ENCODE results near the gene PLVAP. TPM values are rescaled to one million over a fixed set of nuclear protein-coding genes. Genes with fewer than 3 reads are reported as not detected.

The PLVAP gene
- total and polyA plus RNA-seq, 9 of the 15 experiments (the other 6 are each of a cell fraction or from before 2014, with no cell fraction given), result 0.09 to 0.84 (median 0.51) TPM; not detected in 4

DNA sequence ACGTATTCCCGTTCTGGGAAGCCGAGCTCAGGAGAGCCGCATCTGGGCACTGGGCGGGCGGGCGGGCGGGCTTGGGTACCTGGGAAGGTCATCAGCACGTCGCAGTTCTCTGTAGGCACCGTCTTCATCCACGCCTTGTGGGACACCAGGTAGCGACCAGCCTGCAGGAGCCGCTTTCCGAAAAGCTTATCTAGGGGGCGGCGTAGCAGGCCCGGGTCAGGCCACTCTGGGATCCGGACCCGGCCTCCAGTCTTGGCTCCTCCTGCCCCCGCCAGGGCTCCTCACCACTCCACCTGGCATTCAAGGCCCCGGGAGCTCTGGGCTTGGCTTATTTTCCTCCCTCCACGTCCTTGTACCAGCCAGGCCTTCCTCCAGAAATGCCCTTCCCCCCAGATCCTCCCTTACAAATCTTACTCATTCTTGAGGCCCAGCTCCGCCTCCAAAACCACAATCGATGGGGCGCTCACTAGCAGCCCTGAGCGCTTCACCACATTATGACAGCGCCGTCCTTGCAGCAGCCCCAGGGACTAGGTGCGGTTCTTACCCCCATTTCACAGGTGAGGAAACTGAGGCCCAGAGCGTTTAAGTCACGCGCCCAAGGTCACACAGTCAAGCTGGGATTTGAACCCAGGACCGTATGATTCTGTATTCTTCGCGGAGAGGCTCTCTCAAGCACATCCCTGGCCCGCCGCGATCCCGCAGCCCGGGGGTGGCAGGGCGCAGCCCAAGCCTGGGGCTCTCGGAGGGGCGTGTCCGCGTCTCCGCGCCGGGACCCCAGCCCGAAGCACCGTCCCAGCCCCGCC, 43.3 kb downstream of the PLVAP start (continued):
- TF ChIP-seq NCOR1 (IDR thresholded peaks at IDR 0.05), result no peak
- no peak for TF ChIP-seq RBM14 (IDR thresholded peaks at IDR 0.05; ENCODE audit: borderline replicate concordance, insufficient read depth, low read depth, low read length)
- TF ChIP-seq ERF (CRISPR knock-in tag; IDR thresholded peaks at IDR 0.05), result 0 out of 2 replicates have a peak, but pooled peaks have one; percentile 35
- TF ChIP-seq ZNF695 (CRISPR knock-in tag; IDR thresholded peaks at IDR 0.05), result peak; percentile 22; the same call in 1 of the 2 replicates
- TF ChIP-seq PYGO2 (tag; IDR thresholded peaks at IDR 0.05), result no peak
- TF ChIP-seq ZNF77 (CRISPR knock-in tag; IDR thresholded peaks at IDR 0.05), result no peak
- no peak for TF ChIP-seq ILK (tag; IDR thresholded peaks at IDR 0.05; ENCODE audit: borderline replicate concordance, low read depth)
- no peak for TF ChIP-seq LARP7 (IDR thresholded peaks at IDR 0.05)
- TF ChIP-seq, protein P1, sequence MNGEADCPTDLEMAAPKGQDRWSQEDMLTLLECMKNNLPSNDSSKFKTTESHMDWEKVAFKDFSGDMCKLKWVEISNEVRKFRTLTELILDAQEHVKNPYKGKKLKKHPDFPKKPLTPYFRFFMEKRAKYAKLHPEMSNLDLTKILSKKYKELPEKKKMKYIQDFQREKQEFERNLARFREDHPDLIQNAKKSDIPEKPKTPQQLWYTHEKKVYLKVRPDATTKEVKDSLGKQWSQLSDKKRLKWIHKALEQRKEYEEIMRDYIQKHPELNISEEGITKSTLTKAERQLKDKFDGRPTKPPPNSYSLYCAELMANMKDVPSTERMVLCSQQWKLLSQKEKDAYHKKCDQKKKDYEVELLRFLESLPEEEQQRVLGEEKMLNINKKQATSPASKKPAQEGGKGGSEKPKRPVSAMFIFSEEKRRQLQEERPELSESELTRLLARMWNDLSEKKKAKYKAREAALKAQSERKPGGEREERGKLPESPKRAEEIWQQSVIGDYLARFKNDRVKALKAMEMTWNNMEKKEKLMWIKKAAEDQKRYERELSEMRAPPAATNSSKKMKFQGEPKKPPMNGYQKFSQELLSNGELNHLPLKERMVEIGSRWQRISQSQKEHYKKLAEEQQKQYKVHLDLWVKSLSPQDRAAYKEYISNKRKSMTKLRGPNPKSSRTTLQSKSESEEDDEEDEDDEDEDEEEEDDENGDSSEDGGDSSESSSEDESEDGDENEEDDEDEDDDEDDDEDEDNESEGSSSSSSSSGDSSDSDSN (IDR thresholded peaks at IDR 0.05; ENCODE audit: borderline replicate concordance in 1 of 2, low read depth in 2 of 2, low read length in 2 of 2), result peak in 1 of 2 experiments; percentile 25; a peak in 1 of 4 replicates
- TF ChIP-seq, protein P2, sequence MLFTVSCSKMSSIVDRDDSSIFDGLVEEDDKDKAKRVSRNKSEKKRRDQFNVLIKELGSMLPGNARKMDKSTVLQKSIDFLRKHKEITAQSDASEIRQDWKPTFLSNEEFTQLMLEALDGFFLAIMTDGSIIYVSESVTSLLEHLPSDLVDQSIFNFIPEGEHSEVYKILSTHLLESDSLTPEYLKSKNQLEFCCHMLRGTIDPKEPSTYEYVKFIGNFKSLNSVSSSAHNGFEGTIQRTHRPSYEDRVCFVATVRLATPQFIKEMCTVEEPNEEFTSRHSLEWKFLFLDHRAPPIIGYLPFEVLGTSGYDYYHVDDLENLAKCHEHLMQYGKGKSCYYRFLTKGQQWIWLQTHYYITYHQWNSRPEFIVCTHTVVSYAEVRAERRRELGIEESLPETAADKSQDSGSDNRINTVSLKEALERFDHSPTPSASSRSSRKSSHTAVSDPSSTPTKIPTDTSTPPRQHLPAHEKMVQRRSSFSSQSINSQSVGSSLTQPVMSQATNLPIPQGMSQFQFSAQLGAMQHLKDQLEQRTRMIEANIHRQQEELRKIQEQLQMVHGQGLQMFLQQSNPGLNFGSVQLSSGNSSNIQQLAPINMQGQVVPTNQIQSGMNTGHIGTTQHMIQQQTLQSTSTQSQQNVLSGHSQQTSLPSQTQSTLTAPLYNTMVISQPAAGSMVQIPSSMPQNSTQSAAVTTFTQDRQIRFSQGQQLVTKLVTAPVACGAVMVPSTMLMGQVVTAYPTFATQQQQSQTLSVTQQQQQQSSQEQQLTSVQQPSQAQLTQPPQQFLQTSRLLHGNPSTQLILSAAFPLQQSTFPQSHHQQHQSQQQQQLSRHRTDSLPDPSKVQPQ (CRISPR knock-in tag; IDR thresholded peaks at IDR 0.05; ENCODE audit: borderline replicate concordance), result no peak
- TF ChIP-seq ZKSCAN8 (CRISPR knock-in tag; IDR thresholded peaks at IDR 0.05), result 0 out of 2 replicates have a peak, but pooled peaks have one; percentile 57
- TF ChIP-seq FOS (IDR thresholded peaks at IDR 0.05; ENCODE audit: extremely low read depth, insufficient read length), result no peak
- TF ChIP-seq ELF1 (tag; IDR thresholded peaks at IDR 0.05), result no peak
- TF ChIP-seq POLR2A (conservative IDR thresholded peaks at IDR 0.05), result peak; percentile 49; the same call in 1 of the 2 replicates
- TF ChIP-seq STAT5A (IDR thresholded peaks at IDR 0.05; ENCODE audit: borderline replicate concordance, low read length), result no peak
- TF ChIP-seq, protein P3, sequence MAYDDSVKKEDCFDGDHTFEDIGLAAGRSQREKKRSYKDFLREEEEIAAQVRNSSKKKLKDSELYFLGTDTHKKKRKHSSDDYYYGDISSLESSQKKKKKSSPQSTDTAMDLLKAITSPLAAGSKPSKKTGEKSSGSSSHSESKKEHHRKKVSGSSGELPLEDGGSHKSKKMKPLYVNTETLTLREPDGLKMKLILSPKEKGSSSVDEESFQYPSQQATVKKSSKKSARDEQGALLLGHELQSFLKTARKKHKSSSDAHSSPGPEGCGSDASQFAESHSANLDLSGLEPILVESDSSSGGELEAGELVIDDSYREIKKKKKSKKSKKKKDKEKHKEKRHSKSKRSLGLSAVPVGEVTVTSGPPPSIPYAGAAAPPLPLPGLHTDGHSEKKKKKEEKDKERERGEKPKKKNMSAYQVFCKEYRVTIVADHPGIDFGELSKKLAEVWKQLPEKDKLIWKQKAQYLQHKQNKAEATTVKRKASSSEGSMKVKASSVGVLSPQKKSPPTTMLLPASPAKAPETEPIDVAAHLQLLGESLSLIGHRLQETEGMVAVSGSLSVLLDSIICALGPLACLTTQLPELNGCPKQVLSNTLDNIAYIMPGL (CRISPR knock-in tag; IDR thresholded peaks at IDR 0.05), result 0 out of 2 replicates have a peak, but pooled peaks have one; percentile 7

Measured in K562 (cell line).